Kasumi-1 (cell line): ENCODE results near the gene DCTN1.
"Not testable (repeated sequence)": the region's sequence is repeated elsewhere in the genome, so short reads cannot be mapped to it uniquely, and the experiment has no call there.

ENCODE experiments used
- DNase-seq, 2 experiments: peaks; one replicate each; lab custom pipeline; 2025; lab: John Stamatoyannopoulos, UW

The DCTN1 gene

GRCh38 chr2:74379851-74380789 lies at the start of gene DCTN1:
TSS of gene DCTN1 (minus strand) at chr2:74380311. CDS start at chr2:74380037, 274 bp downstream.
- DNase-seq, result peak; percentile 8 to 18

GRCh38 chr2:74428675-74429074 lies 48.6 kb upstream of the DCTN1 start:
- no peak for DNase-seq

DNA sequence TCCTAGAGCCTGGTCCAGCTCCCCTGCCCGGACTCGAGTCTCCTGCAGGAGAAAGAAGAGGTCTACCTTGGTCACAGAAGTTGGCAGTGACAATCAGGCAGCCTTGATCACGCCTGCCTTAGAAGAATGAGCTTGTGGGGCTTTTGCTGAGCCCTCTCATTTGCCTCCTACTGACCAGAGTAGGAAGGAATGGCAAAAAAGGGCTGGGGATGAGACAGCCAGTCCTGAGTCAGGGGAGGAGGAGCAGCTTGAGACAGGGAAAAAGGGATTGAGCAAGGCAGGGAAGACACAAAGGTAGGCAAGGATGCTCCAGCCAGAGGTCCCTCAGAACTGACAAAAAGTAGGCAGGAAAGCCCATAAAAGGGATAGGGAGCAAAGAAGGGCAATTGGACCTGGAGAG lies 47.4 kb upstream of the DCTN1 start:
- no peak for DNase-seq

DNA sequence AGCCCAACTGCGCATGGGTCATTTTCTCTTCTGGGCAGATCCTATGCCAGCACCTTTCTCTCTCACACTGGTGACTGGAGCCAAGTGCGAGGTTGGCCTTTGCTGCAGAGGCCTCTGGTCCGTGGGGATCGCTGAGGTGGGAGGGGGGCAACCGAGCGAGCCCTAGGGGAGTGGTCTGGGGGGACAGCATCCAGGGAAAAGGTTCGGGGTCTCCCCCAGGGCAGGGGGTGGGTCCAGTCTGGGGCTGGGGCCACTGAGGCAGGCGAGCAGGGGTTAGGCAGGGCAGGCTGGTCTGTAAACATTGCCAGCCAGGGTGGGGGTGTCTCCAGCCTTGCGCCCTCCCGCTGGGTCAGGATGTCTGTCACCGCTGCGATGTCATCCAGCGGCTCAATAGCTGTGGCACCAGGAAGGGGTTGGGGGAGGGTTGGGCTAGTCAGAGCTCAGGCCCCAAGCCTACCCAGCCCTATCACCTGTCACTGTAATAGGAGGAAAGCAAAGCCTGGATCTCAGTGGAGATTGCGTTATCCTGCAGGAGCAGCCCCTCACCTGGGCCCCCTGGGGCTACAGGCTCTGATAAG lies 46.2 kb upstream of the DCTN1 start:
- no peak for DNase-seq

DNA sequence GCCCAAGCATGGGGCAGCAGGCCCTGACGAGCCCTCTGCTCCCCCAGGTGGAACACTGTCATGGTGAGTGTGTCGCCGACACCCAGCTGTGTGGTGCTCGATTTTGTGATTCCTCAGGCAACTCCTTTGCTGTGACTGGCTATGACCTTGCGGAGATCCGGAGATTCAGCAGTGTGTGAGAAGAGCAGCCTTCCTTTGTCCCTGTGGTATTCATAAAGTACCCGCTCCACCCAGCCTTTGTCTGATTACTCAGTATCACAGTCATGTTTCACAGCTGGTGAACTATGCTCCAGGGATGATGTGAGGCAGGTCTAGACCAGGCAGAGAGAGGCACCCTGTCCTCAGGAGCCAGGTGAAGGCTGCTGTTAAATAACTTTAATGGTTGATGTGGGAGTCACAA lies 45.4 kb upstream of the DCTN1 start:
- no peak for DNase-seq

- DNase-seq, result no peak
Measured at GRCh38 chr2:74424995-74425406, 44.9 kb upstream of the DCTN1 start.

DNA sequence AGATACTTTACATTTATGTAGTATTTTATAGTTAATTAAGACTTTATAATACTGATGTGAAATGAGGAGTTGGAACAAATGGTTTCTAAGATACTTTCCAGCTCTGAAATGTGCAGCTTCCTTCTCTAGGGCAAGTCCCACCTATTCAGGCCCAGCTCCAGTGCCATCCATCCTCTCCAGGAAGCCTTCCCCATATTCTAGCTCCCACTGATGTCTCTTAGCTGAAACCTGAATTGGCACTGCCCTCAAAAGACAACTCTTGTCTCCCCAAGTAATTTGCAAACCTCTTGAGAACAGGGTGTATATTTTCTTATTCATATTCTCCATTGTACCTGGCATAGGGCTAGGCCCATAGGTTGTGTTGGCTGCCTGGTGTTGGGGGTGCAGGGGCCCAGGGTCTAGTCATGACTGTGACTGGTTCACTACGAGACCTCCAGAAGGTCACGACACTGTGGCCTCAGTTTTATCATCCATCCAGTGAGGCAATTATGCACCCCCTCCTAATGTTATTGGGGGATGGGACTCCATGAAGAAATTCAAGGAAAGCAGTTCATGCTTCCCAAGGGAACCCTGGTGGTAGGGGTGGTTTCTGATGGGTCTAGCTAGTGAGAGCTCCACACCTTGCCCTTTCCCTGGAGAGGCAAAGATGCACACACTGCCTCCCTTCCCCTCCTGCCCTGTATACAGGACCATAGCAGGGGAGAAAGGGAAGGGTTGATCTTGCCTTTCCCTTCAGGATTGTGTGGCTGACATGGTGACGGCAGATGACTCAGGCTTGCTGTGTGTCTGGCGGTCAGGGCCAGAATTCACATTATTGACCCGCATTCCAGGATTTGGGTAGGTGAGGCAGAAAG lies 44.3 kb upstream of the DCTN1 start:
- no peak for DNase-seq

DNA sequence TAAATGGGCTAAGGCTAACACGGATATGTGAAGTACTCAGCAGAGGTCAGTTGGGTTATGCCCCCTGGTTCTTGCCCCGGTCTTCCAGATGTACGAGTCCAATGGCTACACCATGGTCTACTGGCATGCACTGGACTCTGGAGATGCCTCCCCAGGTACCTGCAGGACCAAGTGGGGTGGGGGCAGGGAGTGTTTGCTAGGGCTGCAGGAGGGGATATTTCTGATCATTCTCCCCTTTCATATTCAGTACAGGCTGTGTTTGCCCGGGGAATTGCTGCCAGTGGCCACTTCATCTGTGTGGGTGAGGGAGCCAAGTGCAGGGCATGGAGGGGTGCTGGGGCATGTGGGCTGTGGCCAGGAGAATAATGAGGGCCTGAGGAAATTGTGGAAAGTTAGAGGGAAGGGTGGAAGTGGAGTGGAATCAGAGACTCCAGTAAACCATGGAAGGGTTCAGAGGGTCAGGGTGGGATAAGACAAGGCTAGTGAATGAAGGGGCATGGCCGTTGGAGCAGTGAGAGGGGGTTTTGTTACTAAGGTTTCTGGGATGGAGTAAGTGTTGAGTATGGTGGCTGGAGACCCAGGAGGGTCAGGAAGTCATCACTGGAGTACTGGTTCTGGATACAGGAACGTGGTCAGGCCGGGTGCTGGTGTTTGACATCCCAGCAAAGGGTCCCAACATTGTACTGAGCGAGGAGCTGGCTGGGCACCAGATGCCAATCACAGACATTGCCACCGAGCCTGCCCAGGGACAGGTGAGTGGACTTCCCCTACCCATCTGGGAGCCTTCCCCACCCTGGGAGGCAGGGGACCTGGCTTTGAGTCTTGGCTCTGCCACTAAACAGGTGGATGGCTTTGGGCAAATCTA lies 43.4 kb upstream of the DCTN1 start:
- no peak for DNase-seq

DNA sequence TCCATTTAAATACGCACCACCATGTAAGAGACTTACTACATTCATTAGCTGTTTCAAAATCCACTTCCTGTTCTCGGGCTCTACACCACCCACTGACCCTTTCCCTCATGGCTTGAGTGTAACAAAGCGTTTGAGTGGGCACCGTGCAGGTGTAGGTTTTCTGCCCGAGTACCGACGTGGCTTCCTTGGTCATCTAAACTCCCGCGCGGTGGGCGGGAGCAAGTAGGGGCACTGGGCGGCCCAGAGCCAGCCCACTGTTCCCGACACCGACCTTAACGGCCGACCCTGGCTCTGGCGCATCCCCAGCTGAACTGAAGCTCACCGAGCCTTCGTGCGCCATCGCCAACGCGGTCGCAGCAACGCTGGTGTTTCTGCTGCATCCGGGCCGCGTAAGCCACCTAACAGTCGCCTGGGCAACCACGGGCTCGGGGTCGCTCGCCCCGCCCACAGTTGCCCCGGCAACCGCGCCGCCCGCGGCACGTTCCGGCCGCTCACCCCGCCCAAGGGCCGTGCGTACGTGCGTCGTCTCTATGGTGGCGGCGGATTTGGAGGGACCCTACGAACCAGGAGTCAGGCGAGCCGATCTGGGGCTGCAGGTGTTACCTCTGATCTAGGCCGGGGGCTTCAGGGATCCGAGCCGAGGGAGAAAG lies 41.2 kb upstream of the DCTN1 start, which contains the start of the genes C2orf81 and WDR54:
Gene C2orf81 (minus strand): TSS at position 399 of the 650 bp plus-strand sequence. CDS start 59 bp downstream, at position 340.
Gene WDR54 (plus strand): TSS at position 510 of the 650 bp plus-strand sequence. CDS start 424 bp downstream, outside the sequence.
- peak; percentile 86 to 87 for DNase-seq

DNA sequence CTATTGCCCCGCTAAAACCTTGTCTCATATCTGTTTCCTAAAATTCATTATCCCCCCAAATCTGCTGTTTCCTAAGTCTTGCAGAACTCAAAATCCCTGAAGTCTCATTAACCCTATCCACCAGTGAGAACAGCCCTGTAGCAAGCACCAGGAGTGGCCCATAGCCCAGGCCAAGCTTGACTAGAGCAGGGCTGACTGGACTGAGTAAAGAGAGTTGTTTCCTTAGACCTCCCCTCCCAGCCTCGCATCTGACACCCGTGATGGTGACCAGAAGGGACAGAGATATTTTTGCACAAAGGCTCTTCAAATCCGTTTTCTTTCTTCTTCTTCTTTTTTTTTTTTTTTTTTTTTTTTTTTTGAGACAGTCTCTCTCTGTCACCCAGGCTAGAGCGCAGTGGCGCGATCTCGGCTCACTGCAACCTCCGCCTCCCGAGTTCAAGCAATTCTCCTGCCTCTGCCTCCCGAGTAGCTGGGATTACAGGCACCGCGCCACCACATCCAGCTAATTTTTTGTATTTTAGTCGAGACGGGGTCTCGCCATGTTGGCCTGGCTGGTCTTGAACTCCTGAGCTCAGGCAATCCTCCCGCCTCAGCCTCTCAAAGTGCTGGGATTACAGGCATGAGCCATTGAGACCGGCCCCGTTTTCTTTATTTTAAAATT lies 40.5 kb upstream of the DCTN1 start:
- not testable (repeated sequence) for DNase-seq

GRCh38 chr2:74420006-74420405 lies 39.9 kb upstream of the DCTN1 start:
- no peak for DNase-seq

GRCh38 chr2:74419345-74419744 lies 39.2 kb upstream of the DCTN1 start:
- no peak for DNase-seq

GRCh38 chr2:74418312-74418711 lies 38.2 kb upstream of the DCTN1 start:
- no peak for DNase-seq

DNA sequence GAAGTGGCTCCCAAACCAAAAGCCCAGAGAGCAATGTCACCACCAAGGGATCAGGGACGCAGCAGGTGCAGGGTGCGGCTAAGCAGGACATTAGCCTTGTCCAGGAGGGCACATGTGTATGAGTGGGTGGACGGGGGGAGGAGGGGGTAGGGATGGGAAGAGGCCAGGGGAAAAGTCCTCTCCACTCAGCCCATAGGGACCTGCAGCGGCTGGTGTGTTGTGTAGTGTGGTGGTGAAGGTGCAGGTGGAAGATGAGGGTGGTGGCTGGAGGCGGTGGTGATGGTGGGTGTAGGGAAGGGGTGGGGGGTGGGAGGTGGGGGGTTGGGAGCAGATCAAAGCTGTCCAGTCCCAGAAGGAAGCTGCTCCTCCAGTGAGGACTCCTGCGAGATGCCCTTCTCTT lies 37.7 kb upstream of the DCTN1 start:
- DNase-seq, result no peak

- no peak for DNase-seq
Measured at GRCh38 chr2:74417197-74417596, 37.1 kb upstream of the DCTN1 start.

- peak in 1 of 2 experiments; percentile 21 for DNase-seq
Measured at GRCh38 chr2:74416778-74417177, 36.7 kb upstream of the DCTN1 start.

GRCh38 chr2:74415762-74416395 lies 35.8 kb upstream of the DCTN1 start:
- DNase-seq, result no peak

GRCh38 chr2:74414881-74415761 lies 35.0 kb upstream of the DCTN1 start:
- no peak for DNase-seq

DNA sequence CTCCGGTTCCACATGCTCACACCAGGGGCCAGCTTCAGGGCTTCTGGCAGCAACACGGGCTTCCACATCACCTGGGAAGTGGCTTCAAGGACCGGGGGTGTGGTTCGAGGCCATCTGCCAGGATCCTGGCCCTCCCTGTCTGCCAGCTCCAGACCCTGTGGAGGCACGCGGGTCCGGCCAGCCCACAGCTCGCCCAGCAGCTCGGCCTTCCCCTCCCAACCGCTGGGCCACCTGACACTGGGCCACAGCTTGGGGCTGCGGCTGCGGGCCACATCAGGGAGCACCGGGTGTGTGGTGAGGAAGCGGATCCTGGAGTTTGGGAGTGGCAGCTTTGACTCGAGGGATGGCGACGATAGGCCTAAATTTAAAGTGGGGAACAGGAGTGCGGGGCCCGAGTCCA lies 34.3 kb upstream of the DCTN1 start:
- no peak for DNase-seq
